GM23338 (cell line): ENCODE measurements around the gene PER3. TPM values are rescaled to one million over a fixed set of nuclear protein-coding genes. Genes with fewer than 3 reads are reported as not detected.

Experiments
- ATAC-seq: fragments of 200-7000 bp; cut with Tn5 transposase; 3 replicates; pipeline ENCODE4 v1.9.1; 2020
- DNase-seq: peaks from one replicate; pipeline ENCODE4 v3.0.0-alpha.2; 2015; ENCODE audit warnings: low spot score
- H2AFZ ChIP-seq: fragments of 200-600 bp; sonication (generic); 2 replicates; pipeline ENCODE4 v1.8.0; 2016; ENCODE audit warnings: antibody characterized with exemption, mild to moderate bottlenecking, moderate library complexity
- H3F3A ChIP-seq: fragments of 200-600 bp; sonication (generic); replicated peaks from 2 replicates; pipeline ENCODE4 v1.8.0; 2017; ENCODE audit warnings: antibody characterized with exemption, mixed run types, low read depth
- H3K27ac ChIP-seq: fragments of 200-600 bp; sonication (generic); 2 replicates; pipeline ENCODE4 v1.6.1; 2016; ENCODE audit warnings: low read depth
- H3K27me3 ChIP-seq: fragments of 200-600 bp; sonication (generic); 2 replicates; pipeline ENCODE4 v1.8.0; 2016; ENCODE audit warnings: mild to moderate bottlenecking, mixed run types, moderate library complexity; ENCODE audit not compliant: insufficient read depth
- H3K36me3 ChIP-seq: fragments of 200-600 bp; sonication (generic); 2 replicates; pipeline ENCODE4 v1.8.0; 2016; ENCODE audit warnings: mild to moderate bottlenecking; ENCODE audit not compliant: insufficient read depth
- H3K4me1 ChIP-seq: fragments of 200-600 bp; sonication (generic); 2 replicates; pipeline ENCODE4 v1.8.0; 2016; ENCODE audit warnings: mild to moderate bottlenecking, moderate library complexity; ENCODE audit not compliant: insufficient read depth
- H3K4me2 ChIP-seq: fragments of 200-600 bp; sonication (generic); 2 replicates; pipeline ENCODE4 v1.7.1; 2017; ENCODE audit warnings: mixed run types
- H3K4me3 ChIP-seq: fragments of 200-600 bp; sonication (generic); 2 replicates; pipeline ENCODE4 v1.6.1; 2016; ENCODE audit warnings: mixed run types
- H3K79me2 ChIP-seq: fragments of 200-600 bp; sonication (generic); replicated peaks from 2 replicates; pipeline ENCODE4 v1.8.0; 2017; ENCODE audit warnings: mild to moderate bottlenecking; ENCODE audit not compliant: insufficient read depth
- H3K9me2 ChIP-seq: fragments of 200-600 bp; sonication (generic); 2 replicates; pipeline ENCODE4 v1.8.0; 2017; ENCODE audit not compliant: insufficient read depth
- H4K20me1 ChIP-seq: fragments of 200-600 bp; sonication (generic); replicated peaks from 2 replicates; pipeline ENCODE4 v1.8.0; 2017; ENCODE audit warnings: mild to moderate bottlenecking; ENCODE audit not compliant: insufficient read depth
- H3K27ac Mint-ChIP-seq: 2 replicates; pipeline ENCODE4 v1.8.0; 2020; ENCODE audit warnings: inconsistent platforms, mild to moderate bottlenecking, moderate library complexity, mixed read lengths
- H3K27me3 Mint-ChIP-seq: 3 replicates; pipeline ENCODE4 v1.8.0; 2022; ENCODE audit warnings: low read depth, mild to moderate bottlenecking, moderate library complexity, mixed read lengths, inconsistent platforms; ENCODE audit not compliant: insufficient read depth, poor library complexity
- H3K36me3 Mint-ChIP-seq: 3 replicates; pipeline ENCODE4 v1.8.0; 2021; ENCODE audit warnings: low read depth, mild to moderate bottlenecking, inconsistent platforms, moderate library complexity, mixed read lengths
- H3K4me1 Mint-ChIP-seq: 3 replicates; pipeline ENCODE4 v1.8.0; 2020; ENCODE audit warnings: mild to moderate bottlenecking, inconsistent platforms, mixed read lengths
- H3K4me3 Mint-ChIP-seq: 3 replicates; pipeline ENCODE4 v1.8.0; 2021; ENCODE audit warnings: moderate library complexity, mild to moderate bottlenecking, inconsistent platforms, mixed read lengths
- H3K9me3 Mint-ChIP-seq: 3 replicates; pipeline ENCODE4 v1.8.0; 2020; ENCODE audit warnings: moderate library complexity, mild to moderate bottlenecking, inconsistent platforms, mixed read lengths
- CTCF ChIP-seq, 2 experiments: fragments of 200-600 bp in 1 of 2; sonication (generic) in 1 of 2; conservative IDR thresholded peaks; 2 replicates each; pipeline versions ENCODE4 v1.5.1 to v1.6.1; 2016 to 2017; ENCODE audit warnings: antibody characterized with exemption in 2 of 2, low read depth in 2 of 2, mild to moderate bottlenecking in 2 of 2, moderate library complexity in 1 of 2
- ETS1 ChIP-seq: IDR thresholded peaks from 2 replicates; pipeline ENCODE4 v1.6.1; 2016; ENCODE audit warnings: antibody characterized with exemption
- EZH2 ChIP-seq: fragments of 200-600 bp; sonication (generic); IDR thresholded peaks from one replicate; pipeline ENCODE4 v1.8.0; 2017; ENCODE audit warnings: antibody characterized with exemption, mild to moderate bottlenecking, low read depth; ENCODE audit not compliant: unreplicated experiment
- JUNB ChIP-seq: IDR thresholded peaks from one replicate; pipeline ENCODE4 v1.6.1; 2016; ENCODE audit warnings: antibody characterized with exemption; ENCODE audit not compliant: unreplicated experiment
- NANOG ChIP-seq: IDR thresholded peaks from 2 replicates; pipeline ENCODE4 v1.6.1; 2016; ENCODE audit warnings: antibody characterized with exemption, borderline replicate concordance
- STAT1 ChIP-seq: IDR thresholded peaks from one replicate; pipeline ENCODE4 v1.6.1; 2016; ENCODE audit warnings: antibody characterized with exemption; ENCODE audit not compliant: unreplicated experiment
- ZNF114 ChIP-seq: fragments of 250-450 bp; sonication (Bioruptor Pico); IDR thresholded peaks from 2 replicates; pipeline ENCODE4 v1.5.0; 2020; ENCODE audit warnings: mild to moderate bottlenecking, moderate library complexity
- ZNF331 ChIP-seq: fragments of 250-450 bp; sonication (Bioruptor Pico); IDR thresholded peaks from 2 replicates; pipeline ENCODE4 v1.5.0; 2020; ENCODE audit warnings: low read depth, mild to moderate bottlenecking, moderate library complexity
- ZNF462 ChIP-seq: fragments of 250-450 bp; sonication (Bioruptor Pico); IDR thresholded peaks from 2 replicates; pipeline ENCODE4 v1.5.0; 2020; ENCODE audit warnings: mild to moderate bottlenecking, moderate library complexity
- polyA plus RNA-seq: library from polyadenylated mRNA; unstranded; fragments of >200 nt; fragmentation: Nextera tagmentation; extraction: Ambion mirVana; gene quantifications from 2 replicates; pipeline ENCODE4 v1.2.1, GENCODE V29; 2016
- total RNA-seq: library from RNA; depleted of rRNA; stranded (reverse); fragments of >200 nt; shearing (Covaris generic); gene quantifications from 2 replicates; pipeline ENCODE4 v1.2.3, GENCODE V29; 2014

Gene PER3
- total and polyA plus RNA-seq, 2 experiments from 2014 or later = 6.1 to 16.4 TPM

GRCh38 chr1:7890853-7891252 is 106.8 kb downstream of the PER3 start:
- Histone ChIP-seq H3F3A (no peaks in the 10 kb centered on the region), H3K27me3 (no peaks in the 10 kb centered on the region), H3K27ac (no peak overlapping the region), H4K20me1 (no peaks in the 10 kb centered on the region), H3K36me3 (no peaks in the 10 kb centered on the region), H3K4me2 (no peak overlapping the region), H3K4me1 (0 out of 2 replicates have a peak, but pooled peaks cover 3% of the 10 kb centered on the region), H3K4me3 (no peak overlapping the region), H3K79me2 (no peaks in the 10 kb centered on the region), H2AFZ (no peak overlapping the region), H3K9me2 (0 out of 2 replicates have a peak, but pooled peaks cover 3% of the 10 kb centered on the region)
- H3K4me3 Mint-ChIP-seq = no peak overlapping the region
- H3K27ac Mint-ChIP-seq = no peak overlapping the region
- H3K9me3 Mint-ChIP-seq = no peaks in the 10 kb centered on the region
- peaks cover 9% of the 10 kb centered on the region for H3K27me3 Mint-ChIP-seq
- ATAC-seq = no peak
- no peaks in the 10 kb centered on the region; the same call in 2 of the 3 replicates for H3K36me3 Mint-ChIP-seq
- TF ChIP-seq NANOG = no peak
- TF ChIP-seq ZNF114 (CRISPR knock-in tag) = no peak
- TF ChIP-seq CTCF (conservative IDR thresholded peaks at IDR 0.05; ENCODE audit: low read depth in 2 of 2) = no peak
- no peak for TF ChIP-seq ZNF462 (CRISPR knock-in tag)
- no peak for TF ChIP-seq EZH2
- TF ChIP-seq ZNF331 = no peak
- no peak for TF ChIP-seq ETS1
- TF ChIP-seq JUNB = no peak
- no peak for TF ChIP-seq STAT1
- H3K4me1 Mint-ChIP-seq = peaks cover 3% of the 10 kb centered on the region; the same call in 1 of the 3 replicates
- no peak for DNase-seq
